ENCODE data around the gene SPI1.
A peak's percentile ranks its signal among the peaks of the same experiment; 100 is the strongest.

Gene SPI1

GRCh38 chr11:47410370-47411264 is 32.3 kb upstream of the SPI1 start:
- Mint-ChIP-seq H3K36me3 (peaks cover 10% of the 10 kb centered on the region), H3K4me1 (peaks cover 22% of the 10 kb centered on the region), H3K27me3 (no peaks in the 10 kb centered on the region), H3K4me3 (no peak overlapping the region), H3K27ac (no peak overlapping the region), H3K9me3 (no peaks in the 10 kb centered on the region)
- ATAC-seq (ENCODE audit: low read depth) (no peak), DNase-seq (ENCODE audit: low spot score in 2 of 2) (no peak)

- Mint-ChIP-seq H3K36me3 (peaks cover 10% of the 10 kb centered on the region), H3K4me1 (peaks cover 25% of the 10 kb centered on the region), H3K4me3 (peak overlapping the region; percentile 100), H3K27me3 (no peaks in the 10 kb centered on the region), H3K9me3 (no peaks in the 10 kb centered on the region), H3K27ac (peak overlapping the region; percentile 99)
- DNase-seq (ENCODE audit: low spot score in 2 of 2): no peak
- ATAC-seq (ENCODE audit: low read depth): no peak
These were observed 31.4 kb upstream of the SPI1 start for GRCh38 chr11:47409440-47410369.

- H3K36me3 Mint-ChIP-seq: peaks cover 5% of the 10 kb centered on the region
- H3K9me3 Mint-ChIP-seq: no peaks in the 10 kb centered on the region
- H3K27ac Mint-ChIP-seq: peak overlapping the region; percentile 99
- DNase-seq (ENCODE audit: low spot score in 2 of 2) (peak in 1 of 2 donors; percentile 39), ATAC-seq (ENCODE audit: low read depth) (no peak)
- no peaks in the 10 kb centered on the region for H3K27me3 Mint-ChIP-seq
- peaks cover 25% of the 10 kb centered on the region for H3K4me1 Mint-ChIP-seq
- peak overlapping the region; percentile 100 for H3K4me3 Mint-ChIP-seq
These were observed 30.5 kb upstream of the SPI1 start for GRCh38 chr11:47408598-47409439.

- Mint-ChIP-seq H3K4me1 (peaks cover 25% of the 10 kb centered on the region), H3K9me3 (no peaks in the 10 kb centered on the region), H3K27me3 (no peaks in the 10 kb centered on the region), H3K27ac (peak within 1 kb of the TSS; percentile 99), H3K36me3 (no peaks in the 10 kb centered on the region), H3K4me3 (peak within 1 kb of the TSS; percentile 100)
- peak; percentile 97 to 99 for DNase-seq (ENCODE audit: low spot score in 2 of 2)
- ATAC-seq (ENCODE audit: low read depth): peak; percentile 80
These were observed 29.6 kb upstream of the SPI1 start, which contains the start of gene SLC39A13 for GRCh38 chr11:47407746-47408590. TSS of gene SLC39A13 (plus strand) at chr11:47408590. CDS start at chr11:47410095, 1,505 bp downstream.

- no peaks in the 10 kb centered on the region for H3K36me3 Mint-ChIP-seq
These were observed 28.8 kb upstream of the SPI1 start for GRCh38 chr11:47406896-47407745.

GRCh38 chr11:47403571-47403970 is 25.2 kb upstream of the SPI1 start:
- no peak for DNase-seq (ENCODE audit: low spot score in 2 of 2)
- Mint-ChIP-seq H3K27ac (peak overlapping the region; percentile 56), H3K4me3 (no peak overlapping the region), H3K9me3 (no peaks in the 10 kb centered on the region), H3K27me3 (no peaks in the 10 kb centered on the region), H3K36me3 (no peaks in the 10 kb centered on the region), H3K4me1 (peaks cover 33% of the 10 kb centered on the region)
- no peak for ATAC-seq (ENCODE audit: low read depth)

More at GRCh38 chr11:47406896-47407745, 28.8 kb upstream of the SPI1 start:
- H3K4me3 Mint-ChIP-seq: peak overlapping the region; percentile 86
- no peaks in the 10 kb centered on the region for H3K27me3 Mint-ChIP-seq
- no peak for ATAC-seq (ENCODE audit: low read depth)
- H3K27ac Mint-ChIP-seq: peak overlapping the region; percentile 99
- peaks cover 25% of the 10 kb centered on the region for H3K4me1 Mint-ChIP-seq
- H3K9me3 Mint-ChIP-seq: no peaks in the 10 kb centered on the region
- DNase-seq (ENCODE audit: low spot score in 2 of 2): no peak

GRCh38 chr11:47403135-47403534 is 24.8 kb upstream of the SPI1 start:
- Mint-ChIP-seq H3K4me3 (no peak overlapping the region), H3K36me3 (no peaks in the 10 kb centered on the region), H3K4me1 (peaks cover 36% of the 10 kb centered on the region), H3K9me3 (no peaks in the 10 kb centered on the region), H3K27me3 (no peaks in the 10 kb centered on the region), H3K27ac (peak overlapping the region; percentile 56)
- DNase-seq (ENCODE audit: low spot score in 2 of 2) (no peak), ATAC-seq (ENCODE audit: low read depth) (no peak)

GRCh38 chr11:47400768-47401279 is 22.5 kb upstream of the SPI1 start:
- Mint-ChIP-seq H3K9me3 (no peaks in the 10 kb centered on the region), H3K4me3 (peak overlapping the region; percentile 90), H3K27ac (peak overlapping the region; percentile 87), H3K27me3 (no peaks in the 10 kb centered on the region), H3K36me3 (no peaks in the 10 kb centered on the region), H3K4me1 (peaks cover 30% of the 10 kb centered on the region)
- ATAC-seq (ENCODE audit: low read depth) (peak; percentile 76), DNase-seq (ENCODE audit: low spot score in 2 of 2) (no peak)

GRCh38 chr11:47399860-47400767 is 21.8 kb upstream of the SPI1 start:
- Mint-ChIP-seq H3K4me3 (peak overlapping the region; percentile 90), H3K27me3 (no peaks in the 10 kb centered on the region), H3K9me3 (no peaks in the 10 kb centered on the region), H3K27ac (peak overlapping the region; percentile 87), H3K36me3 (no peaks in the 10 kb centered on the region), H3K4me1 (peaks cover 34% of the 10 kb centered on the region)
- DNase-seq (ENCODE audit: low spot score in 2 of 2) (peak in 1 of 2 donors; percentile 50), ATAC-seq (ENCODE audit: low read depth) (peak; percentile 71)

- Mint-ChIP-seq H3K27me3 (no peaks in the 10 kb centered on the region), H3K27ac (no peak overlapping the region), H3K36me3 (no peaks in the 10 kb centered on the region), H3K4me3 (peak overlapping the region; percentile 44), H3K9me3 (no peaks in the 10 kb centered on the region), H3K4me1 (peaks cover 41% of the 10 kb centered on the region)
- DNase-seq (ENCODE audit: low spot score in 2 of 2) (no peak), ATAC-seq (ENCODE audit: low read depth) (no peak)
These were observed 20.2 kb upstream of the SPI1 start for GRCh38 chr11:47398551-47398950.

- Mint-ChIP-seq H3K27me3 (no peaks in the 10 kb centered on the region), H3K27ac (no peak overlapping the region)
These were observed 19.7 kb upstream of the SPI1 start for GRCh38 chr11:47398011-47398410.

More at GRCh38 chr11:47398011-47398410, 19.7 kb upstream of the SPI1 start:
- no peaks in the 10 kb centered on the region for H3K36me3 Mint-ChIP-seq
- no peak overlapping the region for H3K4me3 Mint-ChIP-seq
- H3K4me1 Mint-ChIP-seq: peaks cover 44% of the 10 kb centered on the region
- no peak for ATAC-seq (ENCODE audit: low read depth)
- no peaks in the 10 kb centered on the region for H3K9me3 Mint-ChIP-seq
- DNase-seq (ENCODE audit: low spot score in 2 of 2): no peak

Data from memory B cell (primary cell).